ENCODE measurements around the gene MYF6. TPM values are rescaled to one million over a fixed set of nuclear protein-coding genes. Genes with fewer than 3 reads are reported as not detected.

Gene MYF6
- total and polyA plus RNA-seq, 2 of the 8 experiments (the other 6 are each of a cell fraction or from before 2014, with no cell fraction given): 0.39 TPM; not detected in 1

GRCh38 chr12:80714055-80714454, 6.6 kb downstream of the MYF6 start:
- no peak overlapping the region for H4K8ac ChIP-seq (ENCODE audit: extremely low read depth, insufficient read depth, low read length)
- no peak for TF ChIP-seq TAF1 (IDR thresholded peaks at IDR 0.05; ENCODE audit: low read depth, low read length)
- TF ChIP-seq GTF2F1 (IDR thresholded peaks at IDR 0.05; ENCODE audit: borderline replicate concordance, low read depth, low read length): no peak
- no peak for TF ChIP-seq JUN (IDR thresholded peaks at IDR 0.05; ENCODE audit: low read depth, low read length)
- TF ChIP-seq CEBPB (IDR thresholded peaks at IDR 0.05; ENCODE audit: low read depth, low read length): no peak
- no peak for TF ChIP-seq KDM1A (IDR thresholded peaks at IDR 0.05; ENCODE audit: borderline replicate concordance, low read length)
- peak; percentile 46 for TF ChIP-seq EZH2 (IDR thresholded peaks at IDR 0.05; ENCODE audit: low read depth, low read length, severe bottlenecking)
- TF ChIP-seq SRF (IDR thresholded peaks at IDR 0.05; ENCODE audit: low read depth, low read length): no peak
- no peak for TF ChIP-seq CHD2 (IDR thresholded peaks at IDR 0.05; ENCODE audit: low read length)
- no peak for TF ChIP-seq BCL11A (IDR thresholded peaks at IDR 0.05; ENCODE audit: low read depth in 2 of 2, low read length in 2 of 2)
- TF ChIP-seq SIX5 (IDR thresholded peaks at IDR 0.05; ENCODE audit: low read depth, low read length): no peak
- TF ChIP-seq, protein P1, sequence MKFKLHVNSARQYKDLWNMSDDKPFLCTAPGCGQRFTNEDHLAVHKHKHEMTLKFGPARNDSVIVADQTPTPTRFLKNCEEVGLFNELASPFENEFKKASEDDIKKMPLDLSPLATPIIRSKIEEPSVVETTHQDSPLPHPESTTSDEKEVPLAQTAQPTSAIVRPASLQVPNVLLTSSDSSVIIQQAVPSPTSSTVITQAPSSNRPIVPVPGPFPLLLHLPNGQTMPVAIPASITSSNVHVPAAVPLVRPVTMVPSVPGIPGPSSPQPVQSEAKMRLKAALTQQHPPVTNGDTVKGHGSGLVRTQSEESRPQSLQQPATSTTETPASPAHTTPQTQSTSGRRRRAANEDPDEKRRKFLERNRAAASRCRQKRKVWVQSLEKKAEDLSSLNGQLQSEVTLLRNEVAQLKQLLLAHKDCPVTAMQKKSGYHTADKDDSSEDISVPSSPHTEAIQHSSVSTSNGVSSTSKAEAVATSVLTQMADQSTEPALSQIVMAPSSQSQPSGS (IDR thresholded peaks at IDR 0.05; ENCODE audit: low read length): no peak
- no peak for TF ChIP-seq SAP30 (IDR thresholded peaks at IDR 0.05; ENCODE audit: insufficient read depth, insufficient replicate concordance, low read length)
- no peak for TF ChIP-seq JUND (IDR thresholded peaks at IDR 0.05; ENCODE audit: low read length)

More at GRCh38 chr12:80714055-80714454, 6.6 kb downstream of the MYF6 start:
- Histone ChIP-seq H3K36me3 (ENCODE audit: control insufficient read depth in 2 of 4, insufficient read depth in 4 of 4, low read length in 3 of 4) (no peaks in the 10 kb centered on the region), H2AFZ (ENCODE audit: low read length) (no peak overlapping the region), H3K4ac (replicated peaks; ENCODE audit: insufficient read length, low read depth, low read length) (no peak overlapping the region), H4K5ac (ENCODE audit: insufficient read length, low read depth, low read length) (no peak overlapping the region), H2BK20ac (ENCODE audit: low read length) (no peak overlapping the region), H3K23ac (ENCODE audit: insufficient read length) (no peak overlapping the region), H3K9me3 (ENCODE audit: insufficient read depth in 2 of 2, low read depth in 1 of 2, low read length in 1 of 2) (no peaks in the 10 kb centered on the region; a peak in 1 of 4 replicates), H3K4me1 (replicated peaks in 1 of 4; ENCODE audit: control insufficient read depth in 3 of 4, insufficient read depth in 4 of 4, low read length in 3 of 4) (peaks cover 10 to 33% (median 23%) of the 10 kb centered on the region in 4 experiments), H3K14ac (ENCODE audit: insufficient read length) (no peak overlapping the region), H3K56ac (replicated peaks; ENCODE audit: insufficient read length, low read depth, low read length) (no peak overlapping the region), H4K20me1 (replicated peaks in 1 of 2; ENCODE audit: control insufficient read depth in 1 of 2, insufficient read depth in 2 of 2, low read length in 2 of 2) (no peaks in the 10 kb centered on the region), H3K27me3 (replicated peaks in 1 of 4; ENCODE audit: control insufficient read depth in 3 of 4, extremely low read depth in 1 of 4, insufficient read depth in 3 of 4, low read length in 3 of 4) (peaks cover 13 to 31% (median 27%) of the 10 kb centered on the region in 4 experiments), H2BK12ac (ENCODE audit: low read depth, low read length) (no peak overlapping the region), H4K91ac (replicated peaks; ENCODE audit: insufficient read length, low read length) (no peak overlapping the region), H3K18ac (ENCODE audit: extremely low read depth, low read length) (no peak overlapping the region), H3K79me1 (ENCODE audit: low read depth, low read length) (no peaks in the 10 kb centered on the region), H3K4me2 (ENCODE audit: insufficient read depth in 1 of 2, low read depth in 2 of 2, low read length in 2 of 2) (peak overlapping the region; percentile 67 to 79), H3K27ac (ENCODE audit: low read depth, low read length) (no peak overlapping the region), H2BK120ac (replicated peaks; ENCODE audit: low read depth, low read length) (no peak overlapping the region), H2BK15ac (ENCODE audit: low read length) (no peak overlapping the region), H3K4me3 (ENCODE audit: extremely low read depth in 1 of 4, insufficient read depth in 2 of 4, low read depth in 3 of 4, low read length in 4 of 4) (peak overlapping the region; percentile 21 to 55 (median 30); a peak in 6 of 8 replicates), H3K79me2 (ENCODE audit: control insufficient read depth in 1 of 2, insufficient read depth in 2 of 2, low read length in 2 of 2) (no peaks in the 10 kb centered on the region), H2AK5ac (ENCODE audit: low read depth, low read length) (no peak overlapping the region), H2BK5ac (ENCODE audit: low read depth, low read length) (no peak overlapping the region), H3K23me2 (ENCODE audit: low read depth, low read length) (peaks cover 9% of the 10 kb centered on the region), H3K9ac (replicated peaks in 1 of 4; ENCODE audit: extremely low read depth in 1 of 4, low read depth in 3 of 4, low read length in 3 of 4) (no peak overlapping the region)
- ChIA-PET POLR2A (ENCODE audit: partially characterized antibody) (no interaction called here), CTCF (ENCODE audit: partially characterized antibody) (interaction anchor here (0.6 to 1.1 kb wide), 5 partner anchors 11 to 183 kb away, joined by 3 read pairs; no protein-coding TSS in a partner anchor)
- peak; percentile 78 for FAIRE-seq
- no peak for DNase-seq (ENCODE audit: low read depth in 1 of 2, low spot score in 2 of 2)
- WGBS, 2 experiments (ENCODE audit: extremely low coverage in 1 of 2, insufficient coverage in 1 of 2, insufficient read length in 1 of 2, insufficient replicate concordance in 2 of 2, low coverage in 1 of 2, low lambda C conversion rate in 2 of 2, missing lambda C conversion rate in 1 of 2): 3% methylated on average over 16 of the region's 16 CpGs; no CpG with 5 or more reads in 1 of the 2 experiments

Data from H1 (cell line).